HG02623 (cell line): ENCODE data around the gene DVL3.
A peak's percentile ranks its signal among the peaks of the same experiment; 100 is the strongest.

Experiments
- ATAC-seq: cut with Tn5 transposase; IDR thresholded peaks from one replicate; pipeline ENCODE4 v1.9.1; 2021; ENCODE audit warnings: moderate library complexity; ENCODE audit not compliant: unreplicated experiment

Gene DVL3

DNA sequence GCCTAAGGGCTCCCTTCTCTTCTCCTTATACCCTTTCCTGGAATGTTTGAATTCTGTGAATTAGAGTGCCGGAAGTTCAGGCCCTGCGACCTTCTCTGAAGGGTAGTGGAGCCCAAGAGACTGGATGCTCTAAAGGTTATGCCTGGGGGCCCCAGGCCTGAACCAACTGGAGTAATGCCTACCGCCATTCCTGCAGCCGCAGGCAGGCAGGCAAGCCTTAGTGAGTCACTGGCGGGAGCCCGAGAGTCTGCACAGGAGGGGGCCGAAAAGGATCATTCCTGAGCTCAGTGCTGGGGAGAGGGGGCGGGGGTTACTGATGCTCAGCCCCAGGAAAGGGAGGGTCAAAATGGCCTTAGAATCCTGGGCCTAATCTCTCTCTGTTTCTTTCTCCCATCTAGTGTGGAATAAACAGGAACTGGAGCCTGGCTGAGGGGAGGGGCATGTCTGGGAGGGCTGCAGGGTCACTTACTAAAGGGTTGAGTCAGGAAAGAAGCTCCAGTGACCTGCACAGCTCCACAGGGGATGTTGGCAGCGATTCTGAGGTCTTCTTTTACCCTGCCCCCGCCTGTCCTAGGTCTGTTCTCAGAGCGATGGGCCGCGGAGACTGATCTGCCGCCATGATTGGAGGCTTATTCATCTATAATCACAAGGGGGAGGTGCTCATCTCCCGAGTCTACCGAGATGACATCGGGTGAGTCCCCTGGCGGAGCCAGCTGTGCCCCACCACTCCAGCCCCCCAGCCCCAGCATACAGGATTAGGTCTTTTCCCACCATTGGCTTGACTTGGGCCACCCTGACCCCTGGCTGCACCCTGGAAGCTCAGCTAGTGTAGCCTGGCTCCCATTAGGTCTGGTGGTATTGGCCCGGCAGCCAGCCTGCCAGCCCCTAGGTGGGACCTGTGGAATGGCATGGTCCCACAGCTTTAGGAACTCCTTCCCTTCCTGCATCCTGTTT, 21.5 kb downstream of the DVL3 start:
- no peak for ATAC-seq

DNA sequence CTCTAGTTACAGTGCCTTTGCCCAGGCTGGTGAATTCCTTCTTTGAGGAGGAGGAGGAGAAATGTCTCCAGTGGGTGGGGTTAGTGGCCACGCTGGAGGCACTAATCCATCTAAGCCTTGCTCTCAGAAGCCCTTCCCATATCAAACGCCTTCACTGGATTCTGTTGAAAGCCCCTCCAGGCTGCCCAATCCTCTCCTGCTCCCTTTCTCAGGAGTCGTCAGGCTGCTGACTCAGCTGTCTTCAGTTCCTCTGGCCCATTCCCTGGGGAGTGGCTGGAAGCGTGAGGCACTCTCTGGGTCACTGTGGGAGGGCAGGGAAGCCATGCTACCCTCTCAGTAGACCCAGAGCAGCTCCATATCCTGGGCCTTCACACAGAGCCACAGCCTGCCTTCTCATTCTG, 22.2 kb downstream of the DVL3 start:
- ATAC-seq, result no peak

DNA sequence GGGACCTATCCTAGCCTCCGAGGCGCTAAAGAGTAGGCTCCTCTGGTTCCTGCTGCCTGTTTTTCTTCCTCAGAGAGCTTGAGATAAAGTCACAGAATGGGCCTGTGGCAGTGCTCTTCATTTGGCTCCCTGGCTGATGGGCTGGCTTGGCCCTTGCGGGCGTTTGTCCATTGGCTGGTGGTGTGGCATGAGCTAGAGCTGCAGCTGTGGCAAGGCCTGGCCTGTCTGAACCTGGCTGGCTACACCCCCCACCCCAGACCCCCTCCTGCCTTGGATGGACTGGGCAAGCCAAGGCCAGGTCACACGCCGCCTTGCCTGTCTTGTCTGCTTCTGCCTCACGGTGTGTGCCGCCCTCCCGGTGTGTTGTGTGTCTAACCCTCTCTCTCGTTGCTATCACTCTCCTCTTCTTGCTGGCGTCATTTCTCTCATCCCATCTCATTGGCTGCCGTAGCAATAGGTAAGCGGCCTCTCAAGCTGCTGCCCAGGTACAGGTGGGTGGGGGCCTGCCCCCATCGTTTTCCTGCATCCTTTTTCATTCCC, 22.7 kb downstream of the DVL3 start:
- no peak for ATAC-seq

DNA sequence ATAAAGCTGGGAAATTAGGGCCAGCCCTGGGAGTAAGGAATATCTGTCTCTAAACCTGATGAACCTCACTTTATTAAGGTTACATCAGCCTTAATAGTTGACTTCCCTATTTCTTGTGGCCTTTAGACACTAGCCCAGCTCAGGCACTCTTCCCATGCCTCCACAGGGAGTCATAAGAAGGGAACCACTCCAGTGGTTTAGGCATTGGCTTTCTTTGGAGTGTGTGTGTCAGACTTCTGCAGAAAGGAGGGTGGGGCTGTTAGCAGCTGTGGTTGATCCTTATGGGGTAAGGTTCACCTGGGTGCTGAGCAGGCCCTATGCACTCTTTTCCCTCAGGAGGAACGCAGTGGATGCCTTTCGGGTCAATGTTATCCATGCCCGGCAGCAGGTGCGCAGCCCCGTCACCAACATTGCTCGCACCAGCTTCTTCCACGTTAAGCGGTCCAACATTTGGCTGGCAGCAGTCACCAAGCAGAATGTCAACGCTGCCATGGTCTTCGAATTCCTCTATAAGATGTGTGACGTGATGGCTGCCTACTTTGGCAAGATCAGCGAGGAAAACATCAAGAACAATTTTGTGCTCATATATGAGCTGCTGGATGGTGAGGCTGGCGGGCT, 23.5 kb downstream of the DVL3 start:
- no peak for ATAC-seq

DNA sequence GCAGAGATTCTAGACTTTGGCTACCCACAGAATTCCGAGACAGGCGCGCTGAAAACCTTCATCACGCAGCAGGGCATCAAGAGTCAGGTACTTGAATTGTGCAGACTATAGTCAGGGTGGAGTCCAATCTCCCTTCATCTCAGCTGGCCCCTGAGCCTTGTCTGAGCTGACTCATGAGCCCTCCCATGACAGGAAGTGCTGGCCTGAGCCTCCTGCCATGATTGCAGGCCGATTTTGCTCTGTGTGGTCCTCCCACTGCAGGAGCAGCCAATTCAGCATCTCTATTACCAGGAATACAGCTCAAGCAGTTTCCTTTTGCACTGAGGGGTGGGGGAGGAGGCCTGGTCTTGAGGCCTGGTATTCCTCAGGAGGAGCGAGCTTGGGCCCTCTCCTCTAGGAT, 25.0 kb downstream of the DVL3 start:
- no peak for ATAC-seq

DNA sequence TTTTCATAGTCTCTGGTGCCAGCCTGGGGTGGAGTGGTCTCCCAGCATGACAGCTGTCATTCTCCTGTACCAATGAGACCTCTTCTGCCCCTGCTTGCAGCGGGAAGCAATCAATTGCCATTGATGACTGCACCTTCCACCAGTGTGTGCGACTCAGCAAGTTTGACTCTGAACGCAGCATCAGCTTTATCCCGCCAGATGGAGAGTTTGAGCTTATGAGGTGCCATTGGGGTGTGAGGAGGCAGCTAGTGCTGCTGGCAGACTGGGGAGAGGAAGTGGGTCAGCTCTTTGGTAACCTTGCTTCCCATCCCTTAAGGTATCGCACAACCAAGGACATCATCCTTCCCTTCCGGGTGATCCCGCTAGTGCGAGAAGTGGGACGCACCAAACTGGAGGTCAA, 26.4 kb downstream of the DVL3 start:
- ATAC-seq, result no peak

DNA sequence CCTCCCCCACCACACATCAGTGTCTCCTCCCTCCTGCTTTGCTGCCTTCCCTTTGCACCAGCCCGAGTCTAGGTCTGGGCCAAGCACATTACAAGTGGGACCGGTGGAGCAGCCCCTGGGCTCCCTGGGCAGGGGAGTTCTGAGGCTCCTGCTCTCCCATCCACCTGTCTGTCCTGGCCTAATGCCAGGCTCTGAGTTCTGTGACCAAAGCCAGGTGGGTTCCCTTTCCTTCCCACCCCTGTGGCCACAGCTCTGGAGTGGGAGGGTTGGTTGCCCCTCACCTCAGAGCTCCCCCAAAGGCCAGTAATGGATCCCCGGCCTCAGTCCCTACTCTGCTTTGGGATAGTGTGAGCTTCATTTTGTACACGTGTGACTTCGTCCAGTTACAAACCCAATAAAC, 28.5 kb downstream of the DVL3 start:
- ATAC-seq, result no peak

DNA sequence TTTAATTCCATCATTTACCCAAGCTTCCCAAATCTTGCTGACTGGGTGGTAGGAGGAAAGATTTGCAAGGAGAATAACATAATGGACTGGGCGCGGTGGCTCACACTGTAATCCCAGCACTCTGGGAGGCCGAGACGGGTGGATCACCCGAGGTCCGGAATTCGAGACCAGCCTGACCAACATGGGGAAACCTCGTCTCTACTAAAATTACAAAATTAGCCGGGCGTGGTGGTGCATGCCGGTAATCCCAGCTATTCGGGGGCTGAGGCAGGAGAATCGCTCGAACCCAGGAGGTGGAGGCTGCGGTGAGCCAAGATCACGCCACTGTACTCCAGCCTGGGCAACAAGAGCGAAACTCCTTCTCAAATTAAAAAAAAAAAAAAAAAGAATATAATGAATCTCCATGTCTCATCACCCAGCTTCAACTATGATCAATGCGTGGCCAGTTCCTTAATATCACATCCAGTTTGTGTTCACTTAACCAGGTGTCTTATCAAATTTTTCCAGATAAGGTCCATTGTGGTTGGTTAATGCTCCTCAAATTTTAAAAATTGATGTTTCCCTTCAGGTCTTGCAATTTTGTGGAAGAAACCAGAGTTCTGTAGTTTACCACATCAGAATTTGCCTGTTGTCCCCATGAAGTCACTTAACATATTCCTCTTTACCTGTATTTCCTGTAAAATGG, 29.5 kb downstream of the DVL3 start:
- no peak for ATAC-seq

DNA sequence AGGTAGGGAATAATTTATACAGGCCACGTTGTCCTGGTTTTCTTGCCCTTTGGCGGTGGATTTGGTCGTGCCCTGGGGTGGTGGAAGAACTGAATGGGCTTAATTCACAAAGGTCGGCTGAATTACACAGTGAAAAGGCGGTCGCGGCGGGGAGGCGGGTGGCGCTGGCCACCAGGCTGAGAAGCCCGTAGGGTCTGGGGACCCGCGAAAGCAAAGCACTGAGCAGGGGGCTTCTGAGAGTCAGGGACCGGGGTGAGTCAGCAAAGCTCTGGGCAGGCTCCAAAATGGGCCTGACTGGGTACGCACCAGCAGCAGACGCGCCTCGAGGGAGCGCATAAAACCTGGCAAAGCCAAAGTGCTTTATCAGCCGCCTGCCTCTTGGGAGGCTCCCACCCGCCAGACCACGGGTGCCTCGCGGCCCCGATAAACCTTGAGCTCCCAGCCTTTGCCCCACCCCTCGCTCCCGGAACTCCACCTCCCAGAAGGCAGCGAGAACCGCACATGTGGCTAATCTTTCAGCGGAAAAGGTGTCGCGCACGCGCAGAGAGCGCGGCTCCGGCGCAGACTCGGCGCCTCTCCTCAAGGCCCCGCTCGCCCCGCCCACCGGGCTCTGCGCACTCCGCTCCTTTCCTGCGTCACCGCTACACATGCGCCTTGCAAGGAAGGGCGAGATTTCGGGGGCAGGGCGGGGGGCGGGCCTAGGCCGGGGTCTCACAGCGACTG, 30.4 kb downstream of the DVL3 start:
- ATAC-seq, result peak; percentile 91

DNA sequence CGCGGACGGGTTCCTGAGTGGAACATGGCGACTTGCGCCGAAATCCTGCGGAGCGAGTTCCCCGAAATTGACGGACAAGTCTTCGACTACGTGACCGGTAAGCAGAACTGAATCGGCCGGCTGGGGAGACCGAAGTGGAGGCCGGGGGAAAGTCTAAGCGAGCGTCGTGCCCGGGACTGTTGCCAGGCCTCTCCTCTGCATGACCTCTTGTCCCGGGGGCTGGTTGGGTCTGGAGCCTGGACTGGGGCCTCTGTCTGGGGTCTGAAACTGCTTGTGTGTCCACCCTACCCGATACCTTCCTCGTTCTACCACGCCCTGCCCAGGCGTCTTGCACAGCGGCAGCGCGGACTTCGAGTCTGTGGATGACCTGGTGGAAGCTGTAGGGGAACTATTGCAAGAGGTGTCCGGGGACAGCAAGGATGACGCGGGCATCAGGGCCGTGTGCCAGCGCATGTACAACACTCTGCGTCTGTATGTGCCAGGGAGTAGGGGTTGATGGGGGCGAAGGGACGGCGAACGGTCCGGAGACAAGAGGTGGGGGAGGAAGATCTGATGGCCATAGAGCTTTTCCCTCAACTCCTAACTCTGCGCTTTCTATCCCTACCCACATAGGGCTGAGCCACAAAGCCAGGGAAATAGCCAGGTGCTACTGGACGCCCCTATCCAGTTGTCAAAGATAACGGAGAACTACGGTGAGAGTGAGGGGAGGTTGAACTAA, 31.2 kb downstream of the DVL3 start, which contains the start of gene ABCF3:
Gene ABCF3 (plus strand): TSS at position 16 of the 718 bp plus-strand sequence. CDS start 9 bp downstream, at position 25.
- ATAC-seq, result peak; percentile 17

DNA sequence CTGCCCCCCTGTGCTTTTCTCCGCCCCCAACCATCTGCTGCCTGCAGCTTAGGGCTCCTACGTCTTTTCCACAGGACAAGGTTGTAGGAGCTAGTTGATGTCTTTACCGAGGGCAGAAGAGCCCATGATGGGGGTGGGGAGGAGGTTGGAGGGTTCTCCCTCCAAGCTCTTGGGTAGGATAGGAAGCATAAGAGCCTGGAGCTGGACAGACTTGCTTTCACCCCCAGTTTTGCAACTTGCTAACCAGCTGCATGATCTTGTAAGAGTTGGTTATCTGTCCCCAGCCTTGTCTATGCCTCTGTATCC, 31.7 kb downstream of the DVL3 start:
- no peak for ATAC-seq

DNA sequence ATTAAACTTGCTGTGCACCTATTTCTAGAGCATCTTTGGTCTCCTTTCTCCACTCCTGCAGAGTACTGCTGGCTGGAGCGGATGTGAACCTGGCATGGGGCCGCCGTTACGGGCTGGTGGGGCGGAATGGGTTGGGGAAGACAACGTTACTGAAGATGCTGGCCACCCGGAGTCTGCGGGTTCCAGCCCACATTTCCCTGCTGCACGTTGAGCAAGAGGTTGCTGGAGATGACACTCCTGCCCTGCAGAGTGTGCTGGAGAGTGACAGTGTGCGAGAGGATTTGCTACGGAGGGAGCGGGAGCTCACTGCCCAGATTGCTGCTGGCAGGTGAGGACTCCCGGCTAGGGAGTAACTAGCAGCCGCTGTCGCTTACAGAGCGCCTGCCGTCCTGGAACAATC, 32.9 kb downstream of the DVL3 start:
- no peak for ATAC-seq

DNA sequence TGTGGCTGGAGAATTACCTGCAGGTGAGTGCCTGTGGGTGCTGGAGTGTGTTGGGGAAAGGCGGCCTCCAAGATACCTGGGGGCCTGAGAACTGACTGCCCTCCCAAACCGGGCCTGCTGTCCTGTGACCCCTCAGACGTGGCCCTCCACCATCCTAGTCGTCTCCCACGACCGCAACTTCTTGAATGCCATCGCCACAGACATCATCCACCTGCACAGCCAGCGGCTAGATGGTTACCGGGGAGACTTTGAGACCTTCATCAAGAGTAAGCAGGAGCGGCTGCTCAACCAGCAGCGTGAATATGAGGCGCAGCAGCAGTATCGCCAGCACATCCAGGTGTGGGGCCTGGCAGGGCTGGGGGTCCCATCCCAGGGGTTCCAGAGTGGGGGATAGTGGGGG, 34.2 kb downstream of the DVL3 start:
- ATAC-seq, result no peak

DNA sequence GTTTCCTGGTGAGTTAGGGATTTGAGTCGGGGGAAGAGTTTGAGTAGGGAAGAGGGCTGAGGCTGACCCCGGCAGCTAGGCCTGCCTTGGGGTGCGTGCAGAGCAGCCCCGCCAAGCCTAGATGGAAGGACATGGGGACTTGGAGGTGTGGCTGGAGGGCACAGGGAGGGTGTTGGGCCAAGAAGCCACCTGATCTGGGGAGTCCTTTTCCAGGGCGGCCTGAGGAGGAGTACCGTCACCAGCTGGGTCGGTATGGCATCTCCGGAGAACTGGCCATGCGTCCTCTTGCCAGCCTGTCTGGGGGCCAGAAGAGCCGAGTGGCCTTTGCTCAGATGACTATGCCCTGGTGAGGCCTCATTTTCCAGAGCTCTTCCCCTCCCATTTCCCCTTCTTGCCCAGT, 37.7 kb downstream of the DVL3 start:
- no peak for ATAC-seq

DNA sequence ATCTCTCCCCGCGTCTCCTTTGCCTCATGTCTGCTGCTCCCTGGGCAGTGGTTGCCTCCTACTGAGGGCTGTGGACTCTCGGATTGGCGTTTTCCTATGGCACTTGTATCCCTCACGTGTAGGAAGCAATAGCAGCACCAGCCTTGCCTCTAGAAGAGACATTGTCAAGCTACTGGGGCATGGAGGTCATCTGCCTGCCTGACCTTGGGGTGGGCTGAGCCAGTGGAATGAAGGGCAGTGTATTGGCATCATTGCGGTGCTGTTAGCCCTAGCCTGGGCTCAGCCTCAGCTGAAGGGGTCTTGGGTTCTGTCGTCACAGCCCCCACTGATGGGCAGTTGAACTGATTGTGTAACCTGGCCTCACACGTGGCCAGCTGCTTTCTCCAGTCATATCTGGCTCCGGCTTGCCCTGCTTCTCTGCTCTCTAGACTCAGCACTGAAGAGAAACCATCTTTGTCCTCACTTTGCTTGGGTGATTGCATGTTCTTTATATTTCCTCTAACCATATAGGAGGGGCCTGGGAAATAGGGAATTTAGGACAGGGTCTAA, 38.9 kb downstream of the DVL3 start:
- no peak for ATAC-seq

DNA sequence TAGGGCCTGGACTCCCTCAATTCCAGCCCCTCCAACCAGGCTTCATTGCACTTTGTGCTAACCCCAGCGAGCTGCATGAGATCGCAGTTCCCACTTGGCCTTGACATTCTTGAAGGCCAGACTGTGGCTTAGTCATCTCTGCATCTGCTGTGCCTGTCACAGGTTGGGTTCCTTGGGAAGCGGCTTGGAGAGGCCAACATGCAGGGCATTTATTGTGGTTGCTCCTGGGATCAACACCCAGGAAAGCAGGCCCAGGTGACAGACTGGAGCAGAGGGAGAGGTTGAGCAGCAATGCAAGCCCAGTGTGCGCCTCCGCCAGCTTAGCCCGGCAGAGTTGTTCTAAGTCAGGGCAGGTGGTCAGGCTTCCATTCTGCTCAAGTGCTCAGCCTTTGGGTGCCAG, 41.4 kb downstream of the DVL3 start:
- no peak for ATAC-seq

DNA sequence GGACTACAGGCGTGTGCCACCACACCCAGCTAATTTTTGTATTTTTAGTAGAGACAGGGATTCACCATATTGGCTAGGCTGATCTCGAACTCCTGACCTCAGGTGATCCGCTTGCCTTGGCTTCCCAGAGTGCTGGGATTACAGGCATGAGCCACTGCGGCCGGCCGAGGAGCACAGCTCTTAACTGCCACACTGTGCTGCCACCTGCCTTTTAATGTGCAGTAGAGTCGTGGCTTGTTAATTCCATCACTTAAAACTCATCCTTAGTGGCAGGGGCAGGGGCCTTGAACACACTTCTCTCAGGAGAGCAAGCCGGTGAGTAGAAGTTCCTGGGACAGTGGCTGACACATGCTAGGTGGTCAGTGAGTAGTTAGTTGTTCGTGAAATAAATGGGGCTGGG, 43.3 kb downstream of the DVL3 start:
- ATAC-seq, result no peak

DNA sequence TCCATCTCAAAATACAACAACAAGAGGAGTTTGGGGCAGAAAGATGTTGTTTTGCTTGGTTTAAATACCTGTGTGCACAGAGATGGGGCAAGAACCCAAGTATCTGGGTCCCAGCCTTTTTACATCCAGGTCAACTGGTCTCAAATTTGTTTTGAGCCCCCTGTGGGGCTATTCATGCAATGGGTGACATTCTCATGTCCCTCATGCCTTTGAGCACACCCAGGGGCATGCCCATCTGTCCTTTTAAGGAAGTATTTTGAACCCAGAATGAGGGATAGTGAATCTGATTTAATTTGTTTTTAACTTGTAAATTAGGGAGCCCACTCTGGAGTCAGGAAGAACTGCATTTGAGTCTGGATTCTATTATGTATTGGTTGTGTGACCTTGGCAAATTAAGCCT, 45.6 kb downstream of the DVL3 start:
- no peak for ATAC-seq

DNA sequence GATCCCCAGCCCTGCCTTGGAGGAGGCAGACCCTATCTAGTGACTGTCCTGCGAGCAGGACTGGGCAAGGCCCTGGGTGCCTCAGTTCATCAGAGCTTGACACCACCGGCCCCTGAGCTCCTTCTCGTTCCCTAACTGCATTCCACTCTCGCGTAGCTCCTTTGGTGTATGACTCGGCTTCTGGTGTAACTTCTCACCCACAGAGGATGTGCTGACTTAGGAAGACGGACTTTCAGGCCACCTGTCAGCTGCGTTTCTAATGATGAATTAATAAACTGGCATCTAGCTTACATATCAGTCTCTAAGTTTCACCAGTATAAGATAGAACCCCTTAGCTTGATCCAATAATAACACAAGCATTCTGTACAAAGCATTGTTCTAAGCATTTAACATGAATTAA, 48.3 kb downstream of the DVL3 start:
- ATAC-seq, result no peak
